H7 (cell line): ENCODE measurements around the gene GPR150. TPM values are rescaled to one million over a fixed set of nuclear protein-coding genes. Genes with fewer than 3 reads are reported as not detected.

Experiments used
- total RNA-seq: library from RNA; depleted of rRNA; stranded (reverse); fragments of >200 nt; shearing (Covaris generic); gene quantifications from 2 replicates; pipeline ENCODE4 v1.2.3, GENCODE V29; 2014; rRNA removed

GPR150 gene
- total RNA-seq, 1 experiment from 2014 or later, result not detected

Other genes starting within 250 kb of the GPR150 start
- gene FAM81B, start 228.7 kb upstream of the GPR150 start, total RNA-seq, result not detected in 2 replicates
- gene SKIC3, start 65.1 kb upstream of the GPR150 start, total RNA-seq, result 52.9 and 81.5 TPM in 2 replicates
- 13.6 and 17.6 TPM in 2 replicates for gene ARSK, start 65.0 kb upstream of the GPR150 start, total RNA-seq
- gene RFESD, start 26.7 kb downstream of the GPR150 start, total RNA-seq, result 3.3 and 4.2 TPM in 2 replicates
- not detected in 2 replicates for gene SPATA9, start 62.9 kb downstream of the GPR150 start, total RNA-seq
- gene RHOBTB3, start 111.2 kb downstream of the GPR150 start, total RNA-seq, result 23.0 and 45.6 TPM in 2 replicates
- gene GLRX, start 202.6 kb downstream of the GPR150 start, total RNA-seq, result 25.0 and 41.6 TPM in 2 replicates